SK-N-SH (cell line): Measurements from ENCODE around the gene DMKN.

ENCODE experiments used
- EZH2phosphoT487 ChIP-seq: fragments of 200-600 bp; sonication (generic); IDR thresholded peaks from 2 replicates; pipeline ENCODE4 v1.6.1; 2017; ENCODE audit warnings: low read depth, mixed run types, mild to moderate bottlenecking, antibody characterized with exemption, moderate library complexity, borderline replicate concordance
- MXI1 ChIP-seq: IDR thresholded peaks from 2 replicates; pipeline ENCODE4 v1.6.1; 2012; ENCODE audit warnings: mild to moderate bottlenecking, low read depth, low read length, improper control_type of control experiment
- POLR2AphosphoS5 ChIP-seq: IDR thresholded peaks from 2 replicates; pipeline ENCODE4 v1.6.1; 2012; ENCODE audit warnings: low read depth, low read length
- RFX5 ChIP-seq: IDR thresholded peaks from 2 replicates; pipeline ENCODE4 v1.6.1; 2012; ENCODE audit warnings: mild to moderate bottlenecking, improper control_type of control experiment, low read length
- SMC3 ChIP-seq: IDR thresholded peaks from 2 replicates; pipeline ENCODE4 v1.6.1; 2012; ENCODE audit warnings: low read depth, low read length, improper control_type of control experiment
- TF ChIP-seq, protein P1 (sequence below): fragments of 150-350 bp; IDR thresholded peaks from 2 replicates; pipeline ENCODE4 v1.6.1; 2017; ENCODE audit warnings: antibody characterized with exemption, low read length, low read depth, borderline replicate concordance
- TF ChIP-seq, protein P2 (sequence below): fragments of 200-600 bp; sonication (generic); IDR thresholded peaks from 2 replicates; pipeline ENCODE4 v1.6.1; 2017; ENCODE audit warnings: antibody characterized with exemption, mild to moderate bottlenecking, moderate library complexity
- TF ChIP-seq, protein P3 (sequence below): IDR thresholded peaks from 2 replicates; pipeline ENCODE4 v1.6.1; 2012; ENCODE audit warnings: mild to moderate bottlenecking, low read depth, low read length, moderate library complexity

DNA sequence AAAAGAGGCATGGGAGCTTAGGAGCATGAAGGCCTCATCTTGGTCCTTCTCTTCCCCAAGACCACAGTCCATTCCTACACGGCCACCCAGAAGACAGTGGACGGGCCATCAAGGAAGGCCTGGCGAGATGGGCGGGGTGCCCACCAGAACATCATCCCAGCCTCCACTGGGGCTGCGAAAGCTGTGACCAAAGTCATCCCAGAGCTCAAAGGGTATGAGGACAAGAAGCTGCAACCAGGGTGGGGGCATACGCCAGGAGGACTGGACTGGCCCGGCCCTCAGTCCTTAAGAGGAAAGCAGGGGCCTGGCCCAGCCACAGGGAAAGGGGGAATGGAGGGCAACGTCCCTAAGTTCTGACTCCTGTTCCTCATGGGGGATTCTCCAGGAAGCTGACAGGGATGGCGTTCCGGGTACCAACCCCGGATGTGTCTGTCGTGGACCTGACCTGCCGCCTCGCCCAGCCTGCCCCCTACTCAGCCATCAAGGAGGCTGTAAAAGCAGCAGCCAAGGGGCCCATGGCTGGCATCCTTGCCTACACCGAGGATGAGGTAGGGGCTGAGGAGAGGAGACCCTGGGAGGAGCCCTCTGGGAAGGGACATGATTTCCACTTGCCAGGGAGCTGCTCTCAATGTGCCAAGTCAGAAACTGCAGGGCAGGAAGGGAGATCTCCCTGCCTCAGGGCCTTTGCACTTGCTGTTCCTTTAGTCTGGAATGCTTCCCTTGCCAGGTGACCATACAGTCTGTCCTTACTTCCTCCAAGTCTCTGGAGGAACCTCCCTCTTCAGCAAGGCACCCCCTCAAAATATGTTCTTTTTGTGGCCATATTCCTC, 30.0 kb upstream of the DMKN start:
- TF ChIP-seq MXI1 (no peak), EZH2phosphoT487 (no peak), POLR2AphosphoS5 (no peak), RFX5 (no peak), SMC3 (no peak)
- TF ChIP-seq, protein P1, sequence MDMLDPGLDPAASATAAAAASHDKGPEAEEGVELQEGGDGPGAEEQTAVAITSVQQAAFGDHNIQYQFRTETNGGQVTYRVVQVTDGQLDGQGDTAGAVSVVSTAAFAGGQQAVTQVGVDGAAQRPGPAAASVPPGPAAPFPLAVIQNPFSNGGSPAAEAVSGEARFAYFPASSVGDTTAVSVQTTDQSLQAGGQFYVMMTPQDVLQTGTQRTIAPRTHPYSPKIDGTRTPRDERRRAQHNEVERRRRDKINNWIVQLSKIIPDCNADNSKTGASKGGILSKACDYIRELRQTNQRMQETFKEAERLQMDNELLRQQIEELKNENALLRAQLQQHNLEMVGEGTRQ = no peak
- TF ChIP-seq, protein P2, sequence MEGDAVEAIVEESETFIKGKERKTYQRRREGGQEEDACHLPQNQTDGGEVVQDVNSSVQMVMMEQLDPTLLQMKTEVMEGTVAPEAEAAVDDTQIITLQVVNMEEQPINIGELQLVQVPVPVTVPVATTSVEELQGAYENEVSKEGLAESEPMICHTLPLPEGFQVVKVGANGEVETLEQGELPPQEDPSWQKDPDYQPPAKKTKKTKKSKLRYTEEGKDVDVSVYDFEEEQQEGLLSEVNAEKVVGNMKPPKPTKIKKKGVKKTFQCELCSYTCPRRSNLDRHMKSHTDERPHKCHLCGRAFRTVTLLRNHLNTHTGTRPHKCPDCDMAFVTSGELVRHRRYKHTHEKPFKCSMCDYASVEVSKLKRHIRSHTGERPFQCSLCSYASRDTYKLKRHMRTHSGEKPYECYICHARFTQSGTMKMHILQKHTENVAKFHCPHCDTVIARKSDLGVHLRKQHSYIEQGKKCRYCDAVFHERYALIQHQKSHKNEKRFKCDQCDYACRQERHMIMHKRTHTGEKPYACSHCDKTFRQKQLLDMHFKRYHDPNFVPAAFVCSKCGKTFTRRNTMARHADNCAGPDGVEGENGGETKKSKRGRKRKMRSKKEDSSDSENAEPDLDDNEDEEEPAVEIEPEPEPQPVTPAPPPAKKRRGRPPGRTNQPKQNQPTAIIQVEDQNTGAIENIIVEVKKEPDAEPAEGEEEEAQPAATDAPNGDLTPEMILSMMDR = no peak
- TF ChIP-seq, protein P3, sequence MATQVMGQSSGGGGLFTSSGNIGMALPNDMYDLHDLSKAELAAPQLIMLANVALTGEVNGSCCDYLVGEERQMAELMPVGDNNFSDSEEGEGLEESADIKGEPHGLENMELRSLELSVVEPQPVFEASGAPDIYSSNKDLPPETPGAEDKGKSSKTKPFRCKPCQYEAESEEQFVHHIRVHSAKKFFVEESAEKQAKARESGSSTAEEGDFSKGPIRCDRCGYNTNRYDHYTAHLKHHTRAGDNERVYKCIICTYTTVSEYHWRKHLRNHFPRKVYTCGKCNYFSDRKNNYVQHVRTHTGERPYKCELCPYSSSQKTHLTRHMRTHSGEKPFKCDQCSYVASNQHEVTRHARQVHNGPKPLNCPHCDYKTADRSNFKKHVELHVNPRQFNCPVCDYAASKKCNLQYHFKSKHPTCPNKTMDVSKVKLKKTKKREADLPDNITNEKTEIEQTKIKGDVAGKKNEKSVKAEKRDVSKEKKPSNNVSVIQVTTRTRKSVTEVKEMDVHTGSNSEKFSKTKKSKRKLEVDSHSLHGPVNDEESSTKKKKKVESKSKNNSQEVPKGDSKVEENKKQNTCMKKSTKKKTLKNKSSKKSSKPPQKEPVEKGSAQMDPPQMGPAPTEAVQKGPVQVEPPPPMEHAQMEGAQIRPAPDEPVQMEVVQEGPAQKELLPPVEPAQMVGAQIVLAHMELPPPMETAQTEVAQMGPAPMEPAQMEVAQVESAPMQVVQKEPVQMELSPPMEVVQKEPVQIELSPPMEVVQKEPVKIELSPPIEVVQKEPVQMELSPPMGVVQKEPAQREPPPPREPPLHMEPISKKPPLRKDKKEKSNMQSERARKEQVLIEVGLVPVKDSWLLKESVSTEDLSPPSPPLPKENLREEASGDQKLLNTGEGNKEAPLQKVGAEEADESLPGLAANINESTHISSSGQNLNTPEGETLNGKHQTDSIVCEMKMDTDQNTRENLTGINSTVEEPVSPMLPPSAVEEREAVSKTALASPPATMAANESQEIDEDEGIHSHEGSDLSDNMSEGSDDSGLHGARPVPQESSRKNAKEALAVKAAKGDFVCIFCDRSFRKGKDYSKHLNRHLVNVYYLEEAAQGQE = no peak
